ENCODE measurements around the gene DNAH14.

The DNAH14 gene

DNA sequence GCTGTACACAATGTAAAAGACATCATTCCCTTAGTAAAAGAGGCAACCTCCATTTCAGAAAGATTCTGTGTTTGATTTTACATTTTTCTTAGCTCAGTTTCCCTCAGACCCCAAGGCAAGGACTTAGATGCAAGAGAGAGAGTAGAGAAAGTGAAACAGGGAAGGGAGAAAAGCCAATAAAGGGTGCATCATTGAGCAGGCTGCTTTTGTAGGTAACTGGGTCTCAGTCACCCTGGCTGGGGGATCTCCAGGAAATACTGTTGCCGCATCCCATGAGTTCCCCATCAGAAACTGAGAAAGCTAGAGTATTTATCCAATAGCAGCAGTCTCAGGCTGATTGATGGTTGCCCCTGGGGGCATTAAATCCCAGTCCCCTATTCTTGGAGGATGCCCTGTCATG lies 23.1 kb upstream of the DNAH14 start:
- TF ChIP-seq, protein P1, sequence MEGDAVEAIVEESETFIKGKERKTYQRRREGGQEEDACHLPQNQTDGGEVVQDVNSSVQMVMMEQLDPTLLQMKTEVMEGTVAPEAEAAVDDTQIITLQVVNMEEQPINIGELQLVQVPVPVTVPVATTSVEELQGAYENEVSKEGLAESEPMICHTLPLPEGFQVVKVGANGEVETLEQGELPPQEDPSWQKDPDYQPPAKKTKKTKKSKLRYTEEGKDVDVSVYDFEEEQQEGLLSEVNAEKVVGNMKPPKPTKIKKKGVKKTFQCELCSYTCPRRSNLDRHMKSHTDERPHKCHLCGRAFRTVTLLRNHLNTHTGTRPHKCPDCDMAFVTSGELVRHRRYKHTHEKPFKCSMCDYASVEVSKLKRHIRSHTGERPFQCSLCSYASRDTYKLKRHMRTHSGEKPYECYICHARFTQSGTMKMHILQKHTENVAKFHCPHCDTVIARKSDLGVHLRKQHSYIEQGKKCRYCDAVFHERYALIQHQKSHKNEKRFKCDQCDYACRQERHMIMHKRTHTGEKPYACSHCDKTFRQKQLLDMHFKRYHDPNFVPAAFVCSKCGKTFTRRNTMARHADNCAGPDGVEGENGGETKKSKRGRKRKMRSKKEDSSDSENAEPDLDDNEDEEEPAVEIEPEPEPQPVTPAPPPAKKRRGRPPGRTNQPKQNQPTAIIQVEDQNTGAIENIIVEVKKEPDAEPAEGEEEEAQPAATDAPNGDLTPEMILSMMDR (IDR thresholded peaks at IDR 0.05) = no peak
- TF ChIP-seq ZFX (IDR thresholded peaks at IDR 0.05; ENCODE audit: borderline replicate concordance) = no peak

DNA sequence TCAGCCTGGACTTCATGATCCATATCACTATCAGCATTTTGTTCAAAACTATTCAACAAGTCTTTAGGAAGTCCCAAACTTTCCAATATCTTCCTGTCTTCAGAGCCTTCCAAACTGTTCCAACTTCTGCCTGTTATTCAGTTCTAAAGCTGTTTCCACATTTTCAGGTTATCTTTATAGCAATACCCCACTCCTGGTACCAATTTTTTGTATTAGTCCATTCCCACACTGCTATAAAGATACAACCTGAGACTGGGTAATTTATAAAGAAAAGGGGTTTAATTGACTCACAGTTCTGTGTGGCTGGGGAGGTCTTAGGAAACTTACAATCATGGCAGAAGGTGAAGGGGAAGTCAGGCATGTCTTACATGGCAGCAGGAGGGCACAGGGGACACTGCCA lies 18.3 kb upstream of the DNAH14 start:
- no peak overlapping the region for H3K27ac ChIP-seq
- TF ChIP-seq, protein P1 (IDR thresholded peaks at IDR 0.05) = no peak

More for the DNA sequence above, 23.1 kb upstream of the DNAH14 start:
- no peak overlapping the region for H3K27ac ChIP-seq

DNA sequence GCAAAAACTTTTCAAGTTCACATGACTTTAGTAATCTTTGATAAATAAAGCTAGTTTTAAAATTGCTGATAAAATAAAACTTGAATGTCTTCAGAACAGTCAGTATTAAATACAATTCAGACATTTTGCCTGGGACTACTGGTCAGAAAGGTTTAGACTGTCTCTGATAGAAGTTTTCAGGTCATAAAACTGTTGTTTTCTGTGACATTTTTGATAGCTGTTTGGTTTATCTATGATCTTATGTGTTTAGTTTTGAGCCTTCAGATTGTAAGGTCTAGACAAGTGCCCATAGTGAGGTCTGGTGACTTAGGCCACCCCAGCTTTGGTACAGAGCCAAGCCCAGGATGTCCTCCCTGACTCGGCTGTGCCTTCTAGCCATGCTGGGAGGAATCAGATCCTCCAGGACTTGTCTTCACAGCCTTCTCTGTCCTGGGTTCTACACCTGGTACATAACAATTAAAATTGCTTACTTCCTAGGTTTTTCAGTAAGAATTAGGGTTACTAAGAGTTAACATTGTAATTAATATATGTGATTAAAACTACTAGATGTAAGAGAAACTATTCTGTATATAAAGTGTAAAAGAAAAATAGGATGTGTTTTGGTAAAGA lies 15.1 kb upstream of the DNAH14 start:
- TF ChIP-seq ZFX (IDR thresholded peaks at IDR 0.05; ENCODE audit: borderline replicate concordance) = no peak
- TF ChIP-seq, protein P1 (IDR thresholded peaks at IDR 0.05) = no peak
- H3K27ac ChIP-seq = no peak overlapping the region

DNA sequence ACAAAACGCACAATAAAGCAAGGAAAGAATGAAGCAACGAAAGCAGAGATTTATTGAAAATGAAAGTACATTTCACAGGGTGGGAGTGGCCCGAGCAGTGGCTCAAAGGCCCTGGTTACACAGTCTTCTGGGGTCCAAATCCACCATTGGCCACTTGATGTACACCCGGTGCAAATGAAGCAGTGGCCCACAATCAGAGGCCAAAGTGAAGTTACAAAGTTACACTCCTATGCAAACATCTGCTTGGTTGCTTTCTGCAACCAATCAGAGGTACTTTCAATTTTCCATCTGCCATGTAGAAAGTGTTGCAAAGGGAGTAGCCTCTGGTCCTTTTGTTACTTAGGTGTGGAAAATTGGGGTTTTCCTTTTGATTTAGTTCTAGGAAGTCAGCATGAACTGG lies 10.0 kb upstream of the DNAH14 start:
- TF ChIP-seq, protein P1 (IDR thresholded peaks at IDR 0.05) = no peak
- no peak for TF ChIP-seq ZFX (IDR thresholded peaks at IDR 0.05; ENCODE audit: borderline replicate concordance)
- no peak overlapping the region for H3K27ac ChIP-seq

DNA sequence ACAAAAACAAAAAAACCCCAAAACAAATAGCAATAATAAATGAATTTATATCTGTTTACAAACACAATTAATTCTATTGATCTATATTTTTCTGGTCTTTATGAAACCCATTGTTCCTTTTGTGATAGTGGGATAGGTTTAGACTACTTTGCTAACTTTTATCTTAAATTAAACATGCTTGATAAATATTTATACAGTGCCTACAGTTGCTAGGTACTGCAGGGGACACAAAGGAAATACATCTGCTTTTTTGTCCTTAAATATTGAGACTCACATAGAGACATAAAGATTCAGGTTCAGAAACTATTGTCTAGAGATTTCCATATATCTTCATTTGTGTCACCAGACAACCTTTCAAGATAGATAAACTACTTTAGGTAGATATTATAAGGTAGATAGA lies 8.5 kb upstream of the DNAH14 start:
- TF ChIP-seq, protein P1 (IDR thresholded peaks at IDR 0.05) = no peak
- no peak for TF ChIP-seq ZFX (IDR thresholded peaks at IDR 0.05; ENCODE audit: borderline replicate concordance)
- no peak overlapping the region for H3K27ac ChIP-seq

DNA sequence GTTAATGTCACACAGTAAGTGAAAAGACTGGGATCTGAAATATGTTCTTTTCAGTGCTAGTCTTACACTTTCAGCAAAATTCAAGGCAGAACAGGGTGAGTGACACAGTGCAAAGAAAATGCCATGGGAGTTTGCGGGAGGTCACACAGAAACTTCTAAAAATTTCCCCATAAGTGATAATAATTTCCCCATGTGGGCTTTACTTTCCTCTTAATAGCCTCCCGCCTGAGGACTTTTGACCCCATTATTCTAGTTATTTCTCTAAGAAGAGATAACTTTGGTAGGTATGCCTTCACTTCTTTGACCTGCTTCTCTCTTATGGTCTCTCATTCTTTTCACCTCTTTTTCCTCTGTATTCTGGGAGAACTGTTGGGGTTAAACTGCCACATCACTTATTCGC lies 8.1 kb upstream of the DNAH14 start:
- no peak overlapping the region for H3K27ac ChIP-seq
- TF ChIP-seq, protein P1 (IDR thresholded peaks at IDR 0.05) = no peak
- TF ChIP-seq ZFX (IDR thresholded peaks at IDR 0.05; ENCODE audit: borderline replicate concordance) = no peak

DNA sequence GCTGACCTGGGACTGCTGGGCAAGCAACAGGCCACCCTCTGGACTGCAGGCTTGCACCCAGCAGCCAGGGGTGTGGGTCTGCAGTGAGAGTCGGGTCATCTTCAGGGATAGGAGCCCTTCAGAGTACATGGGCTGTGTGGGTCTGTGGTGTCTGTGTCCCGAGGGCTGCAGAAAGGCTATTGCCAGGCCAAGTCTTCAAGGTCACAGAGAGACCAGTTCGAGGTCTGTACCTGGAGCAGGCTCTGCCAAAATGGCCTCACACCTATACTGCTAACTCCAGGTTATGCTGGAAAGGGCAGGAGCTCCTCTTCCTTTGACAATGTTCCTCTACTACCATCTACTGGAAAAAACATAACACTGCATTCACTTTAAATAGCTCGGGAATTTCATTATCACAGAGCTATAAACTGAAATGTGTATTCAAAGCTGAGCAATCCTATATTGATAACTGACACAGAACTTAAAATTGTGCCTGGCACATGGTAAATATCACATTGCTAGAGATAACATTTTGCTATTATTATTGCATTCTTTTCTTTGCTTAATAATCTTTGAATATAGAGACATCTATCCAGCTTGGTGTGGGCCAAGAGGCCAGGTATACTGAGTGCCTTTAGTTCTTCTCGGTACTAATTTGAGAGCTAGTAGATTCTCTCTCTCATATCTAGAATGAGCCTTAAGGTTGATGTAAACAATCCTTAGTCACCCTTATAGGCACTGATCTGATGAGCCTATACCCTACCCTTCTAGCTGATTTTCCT lies 6.9 kb upstream of the DNAH14 start:
- TF ChIP-seq, protein P1 (IDR thresholded peaks at IDR 0.05) = peak; percentile 89
- TF ChIP-seq ZFX (IDR thresholded peaks at IDR 0.05; ENCODE audit: borderline replicate concordance) = no peak
- H3K27ac ChIP-seq = no peak overlapping the region

All from 22Rv1 (cell line).